ENCODE measurements around the gene C16orf78.

C16orf78 gene

GRCh38 chr16:49437344-49437743, 63.7 kb downstream of the C16orf78 start:
- DNase-seq = no peak

DNA sequence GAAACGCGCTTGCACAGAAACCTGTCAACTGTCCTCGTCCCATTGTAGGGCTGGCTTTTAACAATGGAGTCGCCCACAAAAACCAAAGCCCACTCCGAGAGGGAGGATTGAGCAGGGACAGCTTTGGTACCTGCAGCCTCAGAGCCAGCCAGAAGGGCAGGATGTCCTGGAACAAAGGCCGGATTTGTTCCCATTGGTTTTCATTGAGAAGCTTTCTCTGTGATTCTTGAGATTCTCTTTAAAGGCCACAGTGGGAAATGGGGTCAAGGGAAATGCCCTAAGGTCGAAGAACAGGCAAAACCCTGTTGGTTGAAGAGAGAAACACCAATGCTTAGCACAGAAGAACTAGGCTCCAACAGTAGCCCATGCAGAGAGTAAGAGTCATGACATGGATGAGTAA, 65.4 kb downstream of the C16orf78 start:
- no peak for DNase-seq

GRCh38 chr16:49439676-49440075, 66.1 kb downstream of the C16orf78 start:
- no peak for DNase-seq

DNA sequence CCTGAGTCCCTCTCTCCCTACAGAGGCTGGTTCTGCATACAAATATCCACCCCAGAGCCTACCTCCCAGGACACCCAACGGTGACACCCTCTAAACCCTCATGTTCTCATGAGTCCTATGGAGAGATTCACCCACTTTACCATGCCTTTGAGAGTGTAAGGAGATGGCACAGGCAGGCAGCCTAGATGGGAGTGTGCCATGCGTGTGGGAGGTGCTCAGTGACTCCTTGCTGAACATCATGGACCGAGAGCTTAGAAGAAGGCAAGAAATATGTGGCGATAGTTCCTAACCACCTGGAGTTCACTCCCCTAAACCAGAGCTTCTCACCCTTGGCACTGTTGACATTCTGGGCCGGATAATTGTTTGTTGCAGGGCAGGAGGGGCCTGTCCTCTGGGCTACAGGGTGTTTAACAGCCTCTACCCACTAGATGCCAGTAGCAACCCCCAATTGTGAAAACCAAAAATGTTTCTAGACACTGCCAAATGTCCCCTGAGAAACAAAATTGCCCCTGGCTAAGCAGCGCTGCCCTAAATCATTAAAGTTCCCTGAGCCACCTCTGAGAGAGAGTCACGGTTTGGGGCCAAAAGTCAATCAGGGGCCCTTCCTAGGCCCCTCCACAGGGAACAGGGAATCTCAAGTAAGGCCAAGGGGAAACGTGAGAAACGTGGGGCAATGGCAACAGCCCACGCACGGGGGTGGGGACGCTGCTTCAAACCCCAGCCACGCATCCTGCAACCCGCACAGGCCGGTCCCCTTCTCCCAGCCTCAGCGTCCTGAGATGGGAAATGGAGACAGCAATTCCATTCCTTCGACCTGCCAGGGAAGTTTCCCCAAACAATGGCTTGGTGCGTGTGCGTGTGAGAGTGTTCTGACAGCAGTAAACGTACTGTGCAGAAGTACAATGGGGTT, 66.8 kb downstream of the C16orf78 start:
- no peak for DNase-seq

DNA sequence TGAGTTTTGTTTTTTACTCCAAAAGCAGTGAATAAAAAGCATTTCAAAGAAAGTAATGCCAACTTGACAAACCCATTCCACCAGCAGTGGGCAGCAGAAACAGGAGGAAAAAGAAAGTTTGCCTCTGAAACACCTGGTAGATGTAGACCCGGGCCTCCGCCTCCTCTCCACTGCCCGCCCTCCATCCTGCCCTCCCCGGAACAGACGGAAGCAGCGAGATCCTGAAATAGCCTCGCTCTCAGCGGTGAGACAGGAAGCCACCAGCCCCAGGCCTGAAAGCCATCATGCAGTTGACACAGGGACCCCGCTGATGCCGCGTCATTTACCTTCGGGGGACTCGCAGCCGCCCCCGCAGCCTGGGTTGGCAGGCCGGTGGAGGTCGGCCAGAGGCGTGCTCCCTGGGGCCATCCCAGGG, 67.8 kb downstream of the C16orf78 start:
- DNase-seq = peak; percentile 64

GRCh38 chr16:49442805-49443204, 69.2 kb downstream of the C16orf78 start:
- DNase-seq = no peak

DNA sequence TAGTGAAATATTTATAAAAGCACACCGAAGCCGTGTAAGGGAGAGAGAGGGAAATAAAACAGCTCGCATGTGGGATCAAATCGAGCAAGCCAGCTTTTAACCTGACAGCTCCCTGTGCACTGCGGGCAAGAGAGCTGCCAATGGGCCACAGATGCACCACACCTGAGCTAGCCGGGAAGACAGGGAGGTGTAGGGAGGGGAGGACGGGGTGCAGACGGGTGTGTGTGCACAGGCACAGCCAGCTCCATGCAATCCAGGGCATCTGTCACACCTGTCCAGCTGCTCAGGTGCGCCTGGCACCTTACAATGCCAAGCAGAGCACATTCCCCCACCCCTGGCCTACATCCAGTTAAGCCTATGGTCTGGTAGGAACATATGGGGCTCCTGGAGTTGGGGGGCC, 70.0 kb downstream of the C16orf78 start:
- DNase-seq = no peak

DNA sequence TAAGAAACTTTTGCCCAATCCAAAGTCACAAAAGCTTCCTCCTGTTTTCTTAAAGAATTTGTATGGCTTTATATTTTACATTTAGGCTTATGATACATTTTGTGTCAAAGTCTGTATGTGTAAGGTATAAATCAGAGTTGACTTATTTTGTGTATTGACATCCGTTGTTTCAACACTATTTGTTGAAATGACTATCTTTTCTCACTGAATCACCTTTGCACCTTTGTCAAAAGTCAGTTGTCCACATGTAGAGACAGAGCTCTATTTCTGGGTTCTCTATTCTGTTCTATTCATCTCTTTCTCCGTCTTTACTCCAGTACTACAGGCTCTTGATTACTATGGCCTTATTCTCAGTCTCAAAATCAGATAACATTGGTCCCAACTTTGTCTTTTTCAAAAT, 73.2 kb downstream of the C16orf78 start:
- no peak for DNase-seq
